Esophagus squamous epithelium (tissue), 4 donors: ENCODE measurements around the gene IL1RAPL1.

Experiments
- POLR2A ChIP-seq, 4 donors: fragments of 450-650 bp; IDR thresholded peaks; one replicate each; pipeline ENCODE4 v1.6.1; 2017; ENCODE audit warnings: antibody characterized with exemption in 4 of 4, mild to moderate bottlenecking in 4 of 4, moderate library complexity in 3 of 4
- TF ChIP-seq, protein P1 (sequence below), 6 experiments: fragments of 450-650 bp in 4 of 6; fragments of 200-600 bp in 2 of 6; sonication (generic) in 2 of 6; IDR thresholded peaks; one replicate each; pipeline ENCODE4 v1.5.1; 2016 to 2019; ENCODE audit warnings: antibody characterized with exemption in 6 of 6, mild to moderate bottlenecking in 4 of 6, moderate library complexity in 4 of 6

DNA sequence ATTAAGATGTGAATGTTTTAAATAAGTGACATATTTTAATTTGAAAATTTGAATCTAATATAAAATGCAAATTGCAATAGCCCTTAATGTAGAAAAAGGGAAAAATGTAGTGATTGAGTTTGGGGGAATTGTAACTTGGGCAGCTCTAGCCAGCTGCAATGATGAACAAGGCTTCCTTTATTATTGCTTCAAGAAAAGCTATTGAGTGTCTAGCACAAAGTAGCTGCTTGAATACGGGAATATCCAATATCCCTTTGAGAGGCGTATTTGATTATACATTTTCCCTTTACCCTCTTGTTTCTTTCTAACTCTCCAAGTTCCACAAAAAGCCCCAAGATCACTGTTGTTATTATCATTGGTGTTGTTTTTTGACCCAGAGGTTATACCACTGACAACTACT lies 21.8 kb downstream of the IL1RAPL1 start:
- TF ChIP-seq, protein P1, sequence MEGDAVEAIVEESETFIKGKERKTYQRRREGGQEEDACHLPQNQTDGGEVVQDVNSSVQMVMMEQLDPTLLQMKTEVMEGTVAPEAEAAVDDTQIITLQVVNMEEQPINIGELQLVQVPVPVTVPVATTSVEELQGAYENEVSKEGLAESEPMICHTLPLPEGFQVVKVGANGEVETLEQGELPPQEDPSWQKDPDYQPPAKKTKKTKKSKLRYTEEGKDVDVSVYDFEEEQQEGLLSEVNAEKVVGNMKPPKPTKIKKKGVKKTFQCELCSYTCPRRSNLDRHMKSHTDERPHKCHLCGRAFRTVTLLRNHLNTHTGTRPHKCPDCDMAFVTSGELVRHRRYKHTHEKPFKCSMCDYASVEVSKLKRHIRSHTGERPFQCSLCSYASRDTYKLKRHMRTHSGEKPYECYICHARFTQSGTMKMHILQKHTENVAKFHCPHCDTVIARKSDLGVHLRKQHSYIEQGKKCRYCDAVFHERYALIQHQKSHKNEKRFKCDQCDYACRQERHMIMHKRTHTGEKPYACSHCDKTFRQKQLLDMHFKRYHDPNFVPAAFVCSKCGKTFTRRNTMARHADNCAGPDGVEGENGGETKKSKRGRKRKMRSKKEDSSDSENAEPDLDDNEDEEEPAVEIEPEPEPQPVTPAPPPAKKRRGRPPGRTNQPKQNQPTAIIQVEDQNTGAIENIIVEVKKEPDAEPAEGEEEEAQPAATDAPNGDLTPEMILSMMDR (IDR thresholded peaks at IDR 0.05): no peak
- TF ChIP-seq POLR2A (IDR thresholded peaks at IDR 0.05): no peak
